Anterior cingulate cortex (tissue), 58 donors: ENCODE measurements around the gene RPS24.
"Not testable (repeated sequence)": the region's sequence is repeated elsewhere in the genome, so short reads cannot be mapped to it uniquely, and the experiment has no call there.

ENCODE experiments used
- DNase-seq, 58 donors: peaks; one replicate each; lab custom pipeline; 2025; lab: John Stamatoyannopoulos, UW

The RPS24 gene

GRCh38 chr10:78047314-78047891 is 13.7 kb downstream of the RPS24 start:
- peak; percentile 9 to 97 (median 79) for DNase-seq

GRCh38 chr10:78049851-78050250 is 16.2 kb downstream of the RPS24 start:
- peak in 1 of 58 donors; percentile 13 for DNase-seq

GRCh38 chr10:78053211-78053868 is 19.7 kb downstream of the RPS24 start:
- no peak for DNase-seq

GRCh38 chr10:78058562-78058961 is 24.9 kb downstream of the RPS24 start:
- no peak for DNase-seq

GRCh38 chr10:78059906-78060702 is 26.4 kb downstream of the RPS24 start:
- no peak for DNase-seq

- no peak for DNase-seq
Measured at GRCh38 chr10:78062296-78062695, 28.6 kb downstream of the RPS24 start.

GRCh38 chr10:78063236-78063635 is 29.6 kb downstream of the RPS24 start:
- no peak for DNase-seq

GRCh38 chr10:78064919-78065318 is 31.3 kb downstream of the RPS24 start:
- not testable (repeated sequence) for DNase-seq

GRCh38 chr10:78065611-78066010 is 31.9 kb downstream of the RPS24 start:
- no peak for DNase-seq

- no peak for DNase-seq
Measured at GRCh38 chr10:78066012-78066411, 32.3 kb downstream of the RPS24 start.

- no peak for DNase-seq
Measured at GRCh38 chr10:78066728-78067430, 33.2 kb downstream of the RPS24 start.

- no peak for DNase-seq
Measured at GRCh38 chr10:78069151-78069550, 35.5 kb downstream of the RPS24 start.

GRCh38 chr10:78070064-78070463 is 36.4 kb downstream of the RPS24 start:
- not testable (repeated sequence) for DNase-seq

GRCh38 chr10:78070726-78071125 is 37.1 kb downstream of the RPS24 start:
- DNase-seq: no peak

- peak in 2 of 58 donors; percentile 10 to 30 for DNase-seq
Measured at GRCh38 chr10:78071140-78071856, 37.6 kb downstream of the RPS24 start.

GRCh38 chr10:78071857-78072179 is 38.2 kb downstream of the RPS24 start:
- no peak for DNase-seq

GRCh38 chr10:78072504-78072903 is 38.8 kb downstream of the RPS24 start:
- no peak for DNase-seq

- DNase-seq: not testable (repeated sequence)
Measured at GRCh38 chr10:78075806-78076205, 42.1 kb downstream of the RPS24 start.

- no peak for DNase-seq
Measured at GRCh38 chr10:78078539-78079330, 45.1 kb downstream of the RPS24 start.

GRCh38 chr10:78079411-78079810 is 45.7 kb downstream of the RPS24 start:
- DNase-seq: no peak
